ENCODE measurements around the gene RHEB.

The RHEB gene

GRCh38 chr7:151501676-151502075 lies 18.0 kb downstream of the RHEB start:
- no peak for DNase-seq

- no peak for DNase-seq
Measured at GRCh38 chr7:151498495-151498894, 21.2 kb downstream of the RHEB start.

DNA sequence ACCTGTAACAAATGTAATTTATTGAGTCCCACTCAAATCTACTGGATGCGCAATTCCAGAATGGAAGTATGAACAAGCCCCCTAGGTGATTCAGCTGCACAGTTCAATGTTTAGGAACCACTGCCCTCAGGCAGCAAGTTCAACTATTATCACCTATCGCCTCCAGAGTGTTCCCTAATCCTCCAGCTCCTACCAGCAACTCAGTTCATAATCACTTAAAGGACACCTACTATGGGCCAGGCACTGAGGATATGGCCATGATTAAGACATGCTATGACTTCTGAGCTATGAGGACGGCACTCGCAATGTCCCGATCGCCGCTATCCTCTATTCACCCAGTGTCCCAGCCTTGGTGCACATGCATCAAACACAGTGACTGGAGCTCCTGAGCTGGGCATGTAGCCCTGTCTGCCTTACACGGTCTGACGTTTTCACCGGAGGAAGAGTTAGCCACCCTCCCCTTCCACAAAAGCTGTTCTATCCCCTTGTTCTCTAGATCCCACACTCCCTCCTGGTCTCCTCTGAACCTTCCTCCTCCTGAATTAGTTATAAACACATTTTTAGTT lies 22.3 kb downstream of the RHEB start:
- DNase-seq: no peak

DNA sequence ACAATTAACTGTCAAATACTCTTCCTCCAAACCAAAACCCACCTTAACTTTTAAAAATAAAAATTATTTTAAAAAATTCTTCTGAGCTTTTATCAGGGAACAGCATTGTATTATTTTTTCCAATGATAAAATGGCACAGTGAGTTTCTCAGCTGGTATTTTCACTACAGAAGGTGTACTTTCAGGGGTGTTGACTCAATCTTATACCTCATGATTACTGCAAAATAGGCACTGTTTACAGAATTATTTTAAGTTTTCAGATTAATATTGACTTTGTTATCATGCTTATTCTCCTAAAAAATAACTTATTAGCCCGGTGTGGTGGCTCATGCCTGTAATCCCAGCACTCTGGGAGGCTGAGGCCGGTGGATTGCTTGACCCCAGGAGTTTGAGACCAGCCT lies 24.3 kb downstream of the RHEB start:
- no peak for DNase-seq

DNA sequence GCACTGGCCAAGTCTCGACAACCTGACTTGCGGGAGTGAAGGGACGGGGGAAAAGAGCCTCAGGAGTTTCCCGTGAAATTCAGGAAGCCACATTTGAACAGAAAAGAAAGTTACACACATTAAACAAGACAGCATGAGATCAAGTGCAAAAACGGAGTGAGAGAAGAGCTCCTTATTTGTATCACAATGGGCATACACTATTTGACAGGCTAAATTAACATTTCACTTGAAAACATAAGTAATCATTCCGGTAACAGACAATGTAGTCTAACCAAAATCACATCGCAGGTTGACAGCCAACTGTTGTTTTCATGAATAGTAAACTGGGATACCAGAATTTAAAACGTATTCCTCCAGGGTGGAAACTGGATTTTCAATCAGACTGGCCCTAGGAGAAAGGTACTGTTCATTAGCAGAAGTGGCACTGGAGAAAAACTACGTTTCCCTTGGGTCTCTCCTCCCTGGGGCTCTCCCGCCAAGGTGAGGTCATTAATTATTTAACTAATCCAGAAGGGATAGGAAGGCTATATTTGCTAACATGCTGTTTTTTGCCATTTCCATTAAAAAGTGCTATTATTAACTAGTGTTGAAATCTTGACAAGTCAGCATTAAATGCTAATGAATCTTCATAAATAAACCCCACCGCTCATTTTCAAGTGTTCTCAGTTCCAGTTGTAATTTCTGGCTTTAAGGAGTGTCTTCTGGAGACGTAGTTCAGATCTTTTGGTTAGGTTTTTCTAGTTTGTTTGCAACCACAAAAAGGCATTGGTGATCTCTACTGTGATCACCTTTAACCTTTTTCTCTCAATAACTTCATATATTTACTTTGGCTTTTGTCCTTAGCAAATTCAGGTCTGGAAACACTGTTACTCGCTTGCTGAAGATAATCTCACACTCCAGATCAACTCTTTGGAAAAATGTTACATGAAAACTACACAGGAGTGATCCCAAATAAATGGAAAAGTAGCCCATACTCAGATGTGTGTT lies 25.1 kb downstream of the RHEB start:
- DNase-seq: no peak

DNA sequence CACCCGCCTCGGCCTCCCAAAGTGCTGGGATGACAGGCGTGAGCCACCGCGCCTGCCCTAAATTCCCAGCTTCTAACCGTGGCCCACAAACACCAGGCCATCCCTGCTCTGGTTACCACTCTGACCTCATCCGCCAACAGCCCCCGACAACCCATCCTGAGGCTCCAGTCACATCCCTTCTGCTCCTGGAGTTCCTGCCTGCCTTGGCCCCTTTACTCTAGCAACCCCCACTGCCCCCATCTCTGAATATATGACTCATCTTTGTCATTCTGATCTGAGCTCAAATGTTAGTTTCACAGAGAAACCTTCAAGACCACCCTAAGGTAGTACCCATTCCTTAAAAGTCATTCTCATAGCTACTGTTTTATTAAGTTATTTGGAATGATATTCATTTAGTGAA lies 26.6 kb downstream of the RHEB start:
- no peak for DNase-seq

- no peak for DNase-seq
Measured at GRCh38 chr7:151491859-151492258, 27.8 kb downstream of the RHEB start.

DNA sequence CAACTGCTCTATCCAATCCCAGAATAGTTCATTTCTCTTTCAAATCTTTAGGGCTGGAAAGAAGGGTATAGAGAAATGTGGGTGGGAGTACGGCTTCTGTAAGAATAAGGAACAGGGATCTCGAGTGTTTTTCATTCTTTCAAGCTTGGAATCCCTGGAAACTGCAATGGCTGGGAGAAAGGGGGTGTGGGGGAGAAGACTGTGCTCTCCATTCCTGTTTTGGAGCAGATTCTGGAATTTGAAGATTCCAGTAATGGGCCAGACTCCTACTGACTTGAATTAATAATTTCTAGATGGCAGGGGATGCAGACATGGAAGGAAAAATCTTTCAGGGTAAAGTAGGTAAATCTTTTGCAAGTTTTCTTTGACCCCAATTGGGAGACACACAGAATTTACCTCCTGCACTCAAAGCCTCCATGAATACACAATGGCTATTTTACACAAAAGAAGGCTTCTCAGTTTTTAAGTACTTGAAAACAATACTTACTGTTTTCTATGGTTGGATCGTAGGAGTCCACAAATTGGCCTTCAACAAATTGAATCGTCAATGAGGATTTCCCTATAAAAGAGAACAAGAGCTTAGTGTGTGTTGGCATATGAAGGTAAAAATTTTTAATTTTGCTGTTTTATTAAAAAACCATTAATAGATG lies 29.1 kb downstream of the RHEB start:
- DNase-seq: no peak

GRCh38 chr7:151489498-151489897 lies 30.2 kb downstream of the RHEB start:
- DNase-seq: no peak

DNA sequence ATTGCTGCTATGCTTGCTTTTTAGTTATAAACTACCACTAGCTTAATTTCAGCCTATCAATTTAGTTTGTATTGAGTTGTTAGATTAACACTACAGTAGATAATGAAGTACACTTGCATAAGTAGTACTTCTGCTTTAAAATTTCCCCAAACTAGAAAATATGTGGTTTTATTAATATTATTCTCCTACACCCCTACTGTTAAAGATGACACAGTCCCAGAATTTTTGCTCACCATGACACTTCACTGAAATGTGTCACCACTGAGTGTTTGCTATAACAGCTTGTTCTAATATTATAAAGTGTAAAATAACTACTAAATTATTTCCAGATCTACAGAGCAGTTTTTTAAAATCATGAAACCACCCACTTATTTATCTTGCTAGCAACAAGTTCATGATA lies 31.6 kb downstream of the RHEB start:
- DNase-seq: no peak

DNA sequence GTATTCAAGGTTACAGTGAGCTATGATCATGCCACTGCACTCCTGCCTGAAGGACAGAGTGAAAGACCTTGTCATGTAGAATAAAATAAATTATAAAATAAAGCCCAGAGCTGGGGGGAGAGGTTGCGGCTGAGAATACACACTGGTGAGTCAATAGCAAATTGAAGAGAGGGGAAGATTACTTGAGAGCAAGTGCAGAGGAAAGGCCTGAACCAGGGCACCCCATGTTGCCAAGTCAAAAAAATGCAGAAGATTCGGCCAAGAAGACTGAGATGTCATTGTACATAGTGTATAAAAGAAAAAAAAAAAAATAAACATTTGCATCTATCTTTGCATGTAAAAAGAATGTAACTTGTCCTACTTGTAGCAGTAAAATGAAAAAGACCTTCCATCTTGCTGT lies 32.5 kb downstream of the RHEB start:
- DNase-seq: no peak

- DNase-seq: no peak
Measured at GRCh38 chr7:151486074-151486473, 33.6 kb downstream of the RHEB start.

- DNase-seq: no peak
Measured at GRCh38 chr7:151484971-151485707, 34.6 kb downstream of the RHEB start.

DNA sequence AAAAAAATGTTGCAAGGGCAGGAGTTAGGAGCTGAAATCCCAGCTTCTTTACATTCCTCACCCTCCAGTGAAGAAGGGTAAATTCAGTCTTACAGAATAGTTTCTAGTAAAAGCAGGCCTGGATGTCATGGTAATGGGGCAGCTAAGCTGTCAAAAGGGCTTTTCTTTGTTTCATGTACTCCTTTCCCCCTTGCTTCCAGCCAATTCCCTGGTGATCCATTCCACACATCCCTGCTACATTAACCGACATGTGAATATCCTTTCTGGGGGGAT lies 36.0 kb downstream of the RHEB start:
- no peak for DNase-seq

GRCh38 chr7:151482883-151483710 lies 36.6 kb downstream of the RHEB start:
- DNase-seq: no peak

DNA sequence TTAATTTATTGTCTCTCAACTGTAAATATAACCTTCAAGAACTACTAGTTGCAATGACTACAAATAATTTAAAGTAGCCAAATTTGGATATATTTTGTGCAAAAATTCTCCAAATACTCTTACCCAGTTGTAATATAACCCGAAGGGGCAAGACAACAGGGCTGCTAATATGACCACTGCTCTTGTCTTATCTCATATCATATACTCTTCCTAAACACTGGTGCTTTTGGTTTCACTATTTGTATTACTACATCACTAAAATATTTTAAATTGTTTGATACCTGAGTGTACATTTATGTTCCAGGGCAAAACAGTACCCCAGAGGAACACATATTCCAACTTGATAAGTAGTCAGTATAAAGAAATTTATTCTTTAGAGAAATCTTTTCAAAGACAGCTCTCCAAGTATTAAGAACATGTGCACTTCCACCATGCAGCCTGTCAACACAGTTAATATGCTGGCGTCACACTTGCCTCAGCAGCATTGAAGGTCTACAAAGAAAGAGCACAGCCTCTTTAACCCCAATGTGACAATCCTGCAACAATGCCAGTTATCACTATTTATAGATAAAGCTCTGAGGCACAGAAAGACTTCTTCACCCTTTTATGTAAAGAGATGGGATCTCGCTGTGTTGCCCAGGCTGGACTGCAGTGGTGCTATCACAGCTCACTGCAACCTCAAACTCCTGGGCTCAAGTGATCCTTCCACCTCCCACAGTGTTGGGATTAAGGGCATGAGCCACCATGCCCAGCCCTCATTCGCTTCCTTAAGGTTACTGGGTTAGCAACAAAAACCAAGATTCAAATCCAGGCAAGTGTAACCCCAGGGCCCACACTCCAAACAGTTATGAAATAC lies 37.8 kb downstream of the RHEB start:
- DNase-seq: no peak

- no peak for DNase-seq
Measured at GRCh38 chr7:151477867-151478266, 41.8 kb downstream of the RHEB start.

GRCh38 chr7:151472644-151473380 lies 46.9 kb downstream of the RHEB start:
- no peak for DNase-seq

DNA sequence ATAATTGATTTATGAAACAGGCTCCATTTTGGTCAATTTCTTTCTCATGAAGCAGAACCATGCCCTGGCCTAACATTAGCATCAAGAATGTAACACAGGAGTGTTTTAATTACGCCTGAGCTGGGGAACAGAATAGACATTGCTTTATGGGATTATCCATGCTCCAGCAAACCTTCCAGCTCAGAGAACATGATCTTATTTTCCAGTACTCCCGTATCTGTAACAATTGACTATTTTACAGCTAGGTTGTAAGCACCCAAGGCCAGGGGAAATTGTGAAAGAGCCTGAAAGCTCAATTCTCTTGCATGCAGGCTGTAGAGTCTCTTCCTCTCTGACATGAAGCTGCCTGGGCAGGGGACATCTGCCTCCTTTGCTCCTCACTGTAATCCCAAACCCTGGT lies 49.0 kb downstream of the RHEB start:
- DNase-seq: no peak

DNA sequence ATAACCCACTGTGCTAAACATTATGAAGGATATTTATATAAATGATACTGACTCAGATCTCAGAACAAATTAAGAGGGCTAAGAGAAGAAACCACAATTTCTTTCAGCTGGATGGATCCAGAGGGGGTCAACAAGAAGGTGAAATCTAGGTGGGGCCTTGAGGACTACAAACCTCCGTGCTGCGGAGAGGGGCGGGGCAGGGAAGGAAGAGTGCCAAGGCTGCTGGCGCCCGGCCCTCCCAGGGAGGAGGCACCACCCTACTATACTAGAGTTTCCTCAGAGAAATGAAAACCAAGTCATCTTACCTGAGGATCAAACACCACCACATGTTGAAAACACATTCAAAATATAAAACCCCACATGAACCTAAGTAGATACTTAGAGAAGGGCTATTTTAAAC lies 50.4 kb downstream of the RHEB start:
- DNase-seq: no peak

All from NCI-H510A treated with DMSO at 0.1 percent for 48 hours (cell line).